Heart right ventricle (tissue), 16 donors: ENCODE results near the gene SLC20A1. TPM values are rescaled to one million over a fixed set of nuclear protein-coding genes. Genes with fewer than 3 reads are reported as not detected.

ENCODE experiments used
- ATAC-seq, 8 donors: fragments of 200-7000 bp; cut with Tn5 transposase; one replicate each; pipeline ENCODE4 v1.9.1; 2020; ENCODE audit warnings: mild to moderate bottlenecking in 8 of 8, moderate library complexity in 8 of 8, moderate number of reproducible peaks in 1 of 8
- DNase-seq, 2 donors: peaks; one replicate each; pipeline ENCODE4 v3.0.0-alpha.2; 2020
- H3K27ac ChIP-seq, 10 donors: fragments of 200-600 bp; sonication (generic) in 2 of 10; one replicate each; pipeline versions ENCODE4 v1.5.0 to v1.8.0; 2020 to 2022; ENCODE audit warnings: mild to moderate bottlenecking in 3 of 10
- H3K27me3 ChIP-seq, 7 donors: fragments of 200-600 bp; one replicate each; pipeline ENCODE4 v1.8.0; 2021 to 2022; ENCODE audit warnings: mild to moderate bottlenecking in 2 of 7
- H3K36me3 ChIP-seq, 9 donors: fragments of 200-600 bp; sonication (generic) in 1 of 9; one replicate each; pipeline versions ENCODE4 v1.5.0 to v1.8.0; 2020 to 2022; ENCODE audit warnings: mild to moderate bottlenecking in 2 of 9
- H3K4me1 ChIP-seq, 9 donors: fragments of 200-600 bp; sonication (generic) in 1 of 9; one replicate each; pipeline versions ENCODE4 v1.5.0 to v1.8.0; 2020 to 2022; ENCODE audit warnings: mild to moderate bottlenecking in 4 of 9
- H3K4me3 ChIP-seq, 10 donors: fragments of 200-600 bp; sonication (generic) in 2 of 10; one replicate each; pipeline versions ENCODE4 v1.5.0 to v1.8.0; 2020 to 2022; ENCODE audit warnings: mild to moderate bottlenecking in 7 of 10, moderate library complexity in 2 of 10
- H3K9me3 ChIP-seq, 11 donors: fragments of 200-600 bp in 10 of 11; sonication (generic) in 2 of 11; one replicate each; pipeline versions ENCODE4 v1.5.0 to v1.8.0; 2013 to 2022; ENCODE audit warnings: mild to moderate bottlenecking in 2 of 11, control low read depth in 1 of 11, moderate library complexity in 1 of 11
- WGBS, 2 donors: extraction: QIAGEN DNeasy Blood & Tissue Kit; methylation state at CpG; one replicate each; pipeline ENCODE4 v1.1.7; 2013; ENCODE audit warnings: inconsistent platforms in 1 of 2; 5-methylcytosine and 5-hydroxymethylcytosine counted together
- intact Hi-C, 10 donors: fragments of 100-400 bp; cut with DNase I; formaldehyde crosslinking; loops; one replicate each; pipeline versions ENCODE4 v1.11.1 to v1.14.2; 2022
- polyA plus RNA-seq, 2 donors: library from polyadenylated mRNA; stranded (reverse); fragments of 200-250 nt; gene quantifications; one replicate each; pipeline ENCODE4 v1.2.3, GENCODE V29; 2013
- total RNA-seq, 10 donors: library from RNA; stranded (reverse); fragmentation: NEBNext Ultra II Directional in 3 of 10; extraction: Animal tissue kit (Norgen Biotek cat#: 25700) in 3 of 10; gene quantifications; one replicate each; pipeline versions ENCODE4 v1.2.1 to v1.2.4, GENCODE V29; 2021 to 2023
- TF ChIP-seq, protein P1 (sequence below), 9 donors: fragments of 200-600 bp; sonication (generic) in 2 of 9; IDR thresholded peaks; one replicate each; pipeline versions ENCODE4 v1.5.0 to v1.8.0; 2021 to 2022; ENCODE audit warnings: antibody characterized with exemption in 9 of 9, mild to moderate bottlenecking in 5 of 9, moderate library complexity in 1 of 9
- donor health status: Arrhythmogenic right ventricular cardiomyopathy.
- donor health status: ischemic (EF 13 %, LVEDD 7.1; RV severe dilation, severe dysfunction).
- donor health status: healthy with polysubstance abuse.
- donor health status: DM: no; HTN: yes; CAD: no.
- donor health status: DM: no; HTN: no; CAD: no.
- donor health status: ischemic (EF 25% LVEDD 6.9; RV normal size, moderate dysfunction).
- donor health status: ischemic (EF 25% LVEDD 5.7; RV mildly dilated, moderate dysfunction).
- donor health status: healthy.
- donor health status: DM: yes; HTN: yes; CAD: no.
- donor health status: Ischemic cardiomyopathy.
- donor health status: ischemic (EF 35%, LVEDD 5.7; RV mildly dilated, moderate dysfunction).
- donor health status: nonischemic (EF 11% LVEDD 7.7; RV severe dilation, severe dysfunction).
- donor health status: DM: yes; HTN: yes; CAD: no.
- donor health status: PGD.
- donor health status: ischemic (EF 29% LVEDD 5.4; RV normal size, mild dysfunction).
- donor health status: nonischemic (EF 23%, LVEDD 6.1; RV moderate dilation, normal function).

The SLC20A1 gene
- total and polyA plus RNA-seq, 12 donors, result 9.9 to 21.3 (median 13.2) TPM

DNA sequence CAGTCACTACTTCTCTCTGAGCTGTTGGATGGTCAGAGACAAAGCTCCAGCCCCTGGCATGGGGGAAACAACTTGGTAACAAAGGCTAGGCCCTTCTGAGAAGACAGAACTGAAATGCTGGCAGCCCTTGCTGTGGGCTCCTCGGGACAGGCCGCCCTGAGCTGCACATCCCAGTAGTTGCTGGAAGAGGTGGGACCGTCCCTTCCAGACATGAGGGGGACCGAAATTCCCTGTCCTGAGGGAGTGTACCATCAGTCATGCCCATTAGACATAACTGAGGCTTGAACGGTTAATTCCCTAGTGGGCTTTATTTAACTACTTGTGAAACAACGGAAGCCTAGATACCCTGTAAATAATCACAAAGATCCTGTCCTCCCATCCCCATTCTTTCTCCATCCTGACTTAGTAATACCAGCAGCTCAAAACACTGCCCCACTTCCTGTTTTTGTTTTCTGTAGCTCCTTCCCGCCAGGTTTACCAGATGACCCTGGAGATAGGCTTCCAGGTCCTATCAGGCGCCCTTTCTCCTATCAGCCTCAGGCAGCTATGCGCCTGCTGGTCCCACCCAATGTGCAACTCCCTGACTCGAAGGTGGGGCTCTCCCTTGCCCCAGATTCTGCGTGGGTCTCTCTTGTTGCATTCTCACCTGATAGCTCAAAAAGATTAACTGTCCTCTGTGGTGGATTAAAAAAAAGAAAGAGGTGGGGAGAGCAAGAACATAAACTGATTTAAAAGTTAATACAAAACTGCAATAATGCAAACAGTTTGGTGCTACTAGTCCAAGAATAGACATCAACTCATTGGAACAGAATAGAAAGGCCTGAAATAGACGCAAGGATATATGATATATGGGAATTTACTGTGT, 38.0 kb downstream of the SLC20A1 start:
- no peaks in the 10 kb centered on the region for H3K9me3 ChIP-seq
- H3K4me3 ChIP-seq, result no peak overlapping the region
- no peaks in the 10 kb centered on the region for H3K27me3 ChIP-seq
- H3K27ac ChIP-seq, result peak overlapping the region in 1 of 10 donors; percentile 44
- no peak for DNase-seq
- no peaks in the 10 kb centered on the region for H3K36me3 ChIP-seq
- ATAC-seq, result no peak
- WGBS, 2 donors, result 66 to 75% methylated on average over 12 of the region's 12 CpGs
- intact Hi-C loops, result loop anchor here in 1 of 10 donors (10.0 kb wide), 1 partner anchor 59 kb away; no protein-coding TSS in a partner anchor
- TF ChIP-seq, protein P1, sequence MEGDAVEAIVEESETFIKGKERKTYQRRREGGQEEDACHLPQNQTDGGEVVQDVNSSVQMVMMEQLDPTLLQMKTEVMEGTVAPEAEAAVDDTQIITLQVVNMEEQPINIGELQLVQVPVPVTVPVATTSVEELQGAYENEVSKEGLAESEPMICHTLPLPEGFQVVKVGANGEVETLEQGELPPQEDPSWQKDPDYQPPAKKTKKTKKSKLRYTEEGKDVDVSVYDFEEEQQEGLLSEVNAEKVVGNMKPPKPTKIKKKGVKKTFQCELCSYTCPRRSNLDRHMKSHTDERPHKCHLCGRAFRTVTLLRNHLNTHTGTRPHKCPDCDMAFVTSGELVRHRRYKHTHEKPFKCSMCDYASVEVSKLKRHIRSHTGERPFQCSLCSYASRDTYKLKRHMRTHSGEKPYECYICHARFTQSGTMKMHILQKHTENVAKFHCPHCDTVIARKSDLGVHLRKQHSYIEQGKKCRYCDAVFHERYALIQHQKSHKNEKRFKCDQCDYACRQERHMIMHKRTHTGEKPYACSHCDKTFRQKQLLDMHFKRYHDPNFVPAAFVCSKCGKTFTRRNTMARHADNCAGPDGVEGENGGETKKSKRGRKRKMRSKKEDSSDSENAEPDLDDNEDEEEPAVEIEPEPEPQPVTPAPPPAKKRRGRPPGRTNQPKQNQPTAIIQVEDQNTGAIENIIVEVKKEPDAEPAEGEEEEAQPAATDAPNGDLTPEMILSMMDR (IDR thresholded peaks at IDR 0.05), result no peak
- H3K4me1 ChIP-seq, result peaks cover 0 to 46% (median 0%) of the 10 kb centered on the region in 9 donors

DNA sequence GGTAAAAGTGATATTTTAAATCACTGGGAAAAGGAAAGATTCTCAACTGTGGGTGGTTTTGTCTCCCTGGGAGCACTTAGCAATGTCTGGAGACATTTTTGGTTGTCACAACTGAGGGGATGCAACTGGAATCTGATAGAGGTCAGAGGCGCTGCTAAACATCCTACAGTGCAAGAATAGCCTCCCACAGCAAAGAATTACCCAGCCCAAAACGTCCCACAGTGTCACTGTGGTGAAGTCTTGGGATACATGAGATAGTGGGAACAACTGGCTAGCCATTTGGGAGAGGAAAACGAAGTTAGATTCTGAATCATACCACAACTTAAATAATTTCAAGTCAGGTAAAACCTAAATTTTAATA, 38.7 kb downstream of the SLC20A1 start:
- Histone ChIP-seq H3K9me3 (no peaks in the 10 kb centered on the region), H3K27me3 (no peaks in the 10 kb centered on the region), H3K27ac (no peak overlapping the region), H3K4me3 (no peak overlapping the region), H3K4me1 (peaks cover 0 to 44% (median 0%) of the 10 kb centered on the region in 9 donors), H3K36me3 (no peaks in the 10 kb centered on the region)
- intact Hi-C loops, result loop anchor here in 1 of 10 donors (10.0 kb wide), 1 partner anchor 60 kb away; no protein-coding TSS in a partner anchor
- DNase-seq (no peak), ATAC-seq (no peak)
- TF ChIP-seq, protein P1 (IDR thresholded peaks at IDR 0.05), result no peak
- 62% methylated on average over 3 of the region's 3 CpGs for WGBS, 2 donors

DNA sequence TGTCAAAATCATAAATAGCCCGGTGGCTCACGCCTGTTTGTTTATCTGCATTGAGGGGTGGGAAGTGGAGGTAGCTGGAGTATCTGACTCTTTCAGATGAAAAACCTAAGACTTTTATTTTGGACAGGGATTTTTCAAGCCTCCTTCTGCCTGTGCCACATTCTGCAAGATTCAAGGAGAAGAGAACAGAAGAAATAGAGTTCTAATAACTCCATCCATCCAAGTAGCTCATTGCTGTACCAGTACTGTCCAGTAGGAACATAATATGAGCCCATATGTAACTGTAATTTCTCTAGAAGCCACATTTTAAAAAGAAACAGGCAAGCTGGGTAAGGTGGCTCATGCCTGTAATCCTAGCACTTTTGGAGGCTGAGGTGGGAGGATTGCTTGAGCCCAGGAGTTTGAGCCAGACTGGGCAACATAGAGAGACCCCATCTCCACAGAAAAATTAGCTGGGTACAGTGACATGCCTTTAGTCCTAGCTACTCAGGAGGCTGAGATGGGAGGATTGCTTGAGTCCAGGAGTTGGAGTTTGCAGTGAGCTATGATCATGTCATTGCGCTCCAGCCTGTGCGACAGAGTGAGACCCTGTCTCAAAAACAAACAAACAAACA, 39.6 kb downstream of the SLC20A1 start:
- 89 to 95% methylated on average over 4 of the region's 4 CpGs for WGBS, 2 donors
- Histone ChIP-seq H3K4me1 (peaks cover 0 to 43% (median 0%) of the 10 kb centered on the region in 9 donors), H3K27ac (no peak overlapping the region), H3K4me3 (no peak overlapping the region), H3K36me3 (no peaks in the 10 kb centered on the region), H3K27me3 (no peaks in the 10 kb centered on the region), H3K9me3 (no peaks in the 10 kb centered on the region)
- TF ChIP-seq, protein P1 (IDR thresholded peaks at IDR 0.05), result no peak
- DNase-seq (no peak), ATAC-seq (no peak)
- intact Hi-C loops, result loop anchor here in 2 of 10 donors (5.0 to 10.0 kb wide), 2 partner anchors 38 to 61 kb away; partner anchors contain the start of gene SLC20A1 (in 1 of the 2)

DNA sequence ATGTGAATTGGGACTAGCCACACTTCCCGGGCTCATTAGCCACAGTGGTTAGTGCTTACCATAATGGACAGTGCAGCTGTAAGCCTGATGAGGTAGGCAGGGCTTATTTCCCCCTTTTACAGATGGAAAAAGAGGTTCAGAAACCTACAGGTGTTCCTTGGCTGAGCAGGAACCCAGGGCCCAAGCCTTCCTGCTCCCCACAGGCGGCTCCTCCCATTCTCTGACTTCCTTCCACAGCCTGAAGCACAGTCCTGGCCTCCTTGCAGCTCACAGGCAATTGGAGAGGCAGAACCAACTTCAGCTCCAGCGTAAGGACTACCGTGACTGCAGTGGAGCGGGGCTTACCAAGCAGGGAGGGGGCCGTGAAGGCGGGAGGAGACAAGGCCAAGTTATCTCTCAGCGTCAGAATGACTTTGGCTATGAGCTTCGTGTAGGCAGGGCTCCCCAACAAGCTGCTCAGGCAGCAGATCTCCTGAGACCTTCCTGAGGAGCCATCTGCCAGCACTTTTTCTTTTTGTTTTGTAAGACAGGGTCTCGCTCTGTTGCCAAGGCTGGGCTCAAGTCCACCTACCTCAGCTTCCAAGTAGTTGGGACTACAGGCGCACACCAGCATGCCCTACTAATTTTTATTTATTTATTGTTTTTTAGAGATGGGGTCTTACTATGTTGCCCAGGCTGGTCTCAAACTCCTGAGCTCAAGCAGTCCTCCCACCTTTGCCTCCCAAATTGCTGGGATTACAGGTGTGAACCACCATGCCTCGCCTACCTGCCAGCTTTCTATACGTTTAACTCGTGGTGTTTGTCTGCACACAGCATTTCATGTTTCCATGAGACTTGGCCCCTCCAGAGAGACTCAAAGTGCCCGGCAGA, 40.8 kb downstream of the SLC20A1 start:
- Histone ChIP-seq H3K36me3 (no peaks in the 10 kb centered on the region), H3K27ac (no peak overlapping the region), H3K9me3 (no peaks in the 10 kb centered on the region), H3K27me3 (no peaks in the 10 kb centered on the region), H3K4me1 (peaks cover 0 to 51% (median 0%) of the 10 kb centered on the region in 9 donors), H3K4me3 (no peak overlapping the region)
- TF ChIP-seq, protein P1 (IDR thresholded peaks at IDR 0.05), result no peak
- intact Hi-C loops, result loop anchor here in 2 of 10 donors (5.0 to 10.0 kb wide), 2 partner anchors 39 to 62 kb away; partner anchors contain the start of gene SLC20A1 (in 1 of the 2)
- DNase-seq (no peak), ATAC-seq (peak in 2 of 8 donors; percentile 10 to 14)
- 67 to 73% methylated on average over 15 of the region's 15 CpGs for WGBS, 2 donors
